GM23248 (cell line): ENCODE data around the gene GOPC. TPM values are rescaled to one million over a fixed set of nuclear protein-coding genes. Genes with fewer than 3 reads are reported as not detected.

Experiments
- DNase-seq: peaks from one replicate; pipeline ENCODE4 v3.0.0-alpha.2; 2015
- H2AFZ ChIP-seq: fragments of 200-600 bp; sonication (generic); 2 replicates; pipeline ENCODE4 v1.6.1; 2016; ENCODE audit warnings: antibody characterized with exemption
- H3F3A ChIP-seq: fragments of 200-600 bp; sonication (generic); 2 replicates; pipeline ENCODE4 v1.6.1; 2016; ENCODE audit warnings: mild to moderate bottlenecking, antibody characterized with exemption, mixed run types; ENCODE audit not compliant: insufficient read depth
- H3K27ac ChIP-seq: fragments of 200-600 bp; sonication (generic); 2 replicates; pipeline ENCODE4 v1.5.1; 2016; ENCODE audit warnings: mild to moderate bottlenecking
- H3K27me3 ChIP-seq: fragments of 200-600 bp; sonication (generic); replicated peaks from 2 replicates; pipeline ENCODE4 v1.6.1; 2016; ENCODE audit warnings: mild to moderate bottlenecking; ENCODE audit not compliant: insufficient read depth
- H3K36me3 ChIP-seq: fragments of 200-600 bp; sonication (generic); 2 replicates; pipeline ENCODE4 v1.6.1; 2016; ENCODE audit warnings: low read depth, mild to moderate bottlenecking
- H3K4me1 ChIP-seq: fragments of 200-600 bp; sonication (generic); 2 replicates; pipeline ENCODE4 v1.6.1; 2016; ENCODE audit warnings: mild to moderate bottlenecking; ENCODE audit not compliant: insufficient read depth
- H3K4me2 ChIP-seq: fragments of 200-600 bp; sonication (generic); one replicate; pipeline ENCODE4 v1.6.1; 2016; ENCODE audit warnings: mild to moderate bottlenecking; ENCODE audit not compliant: unreplicated experiment
- H3K4me3 ChIP-seq: fragments of 200-600 bp; sonication (generic); 2 replicates; pipeline ENCODE4 v1.5.1; 2016; ENCODE audit warnings: mild to moderate bottlenecking
- H3K79me2 ChIP-seq: fragments of 200-600 bp; sonication (generic); 2 replicates; pipeline ENCODE4 v1.6.1; 2016; ENCODE audit warnings: mild to moderate bottlenecking; ENCODE audit not compliant: insufficient read depth
- H3K9ac ChIP-seq: fragments of 200-600 bp; sonication (generic); 2 replicates; pipeline ENCODE4 v1.6.1; 2016; ENCODE audit warnings: mild to moderate bottlenecking
- H3K9me2 ChIP-seq: fragments of 200-600 bp; sonication (generic); 2 replicates; pipeline ENCODE4 v1.6.1; 2016; ENCODE audit warnings: mixed run types, mild to moderate bottlenecking, moderate library complexity; ENCODE audit not compliant: insufficient read depth
- H3K9me3 ChIP-seq: fragments of 200-600 bp; sonication (generic); one replicate; pipeline ENCODE4 v1.6.1; 2017; ENCODE audit warnings: low read depth
- H4K20me1 ChIP-seq: fragments of 200-600 bp; sonication (generic); 2 replicates; pipeline ENCODE4 v1.6.0; 2016; ENCODE audit not compliant: insufficient read depth
- EZH2 ChIP-seq: fragments of 200-600 bp; sonication (generic); IDR thresholded peaks from 2 replicates; pipeline ENCODE4 v1.6.1; 2018; ENCODE audit warnings: antibody characterized with exemption, mild to moderate bottlenecking; ENCODE audit not compliant: insufficient read depth, poor library complexity, severe bottlenecking
- EZH2phosphoT487 ChIP-seq: fragments of 200-600 bp; sonication (generic); IDR thresholded peaks from 2 replicates; pipeline ENCODE4 v1.6.1; 2018; ENCODE audit warnings: antibody characterized with exemption, moderate library complexity, mild to moderate bottlenecking, low read depth; ENCODE audit not compliant: insufficient read depth
- WGBS, 2 experiments: methylation state at CpG; one replicate each; pipeline ENCODE4 v1.1.6; 2015 to 2017; ENCODE audit warnings: low lambda C conversion rate in 2 of 2, low coverage in 1 of 2; ENCODE audit errors: missing lambda C conversion rate in 2 of 2; 5-methylcytosine and 5-hydroxymethylcytosine counted together
- in situ Hi-C: fragments of 300-500 bp; cut with MboI; formaldehyde crosslinking; loops from 2 replicates; pipeline ENCODE4 v1.15.0; 2020
- polyA plus RNA-seq: library from polyadenylated mRNA; unstranded; fragments of >200 nt; fragmentation: Nextera tagmentation; extraction: Ambion mirVana; gene quantifications from 2 replicates; pipeline ENCODE4 v1.2.1, GENCODE V29; 2016
- total RNA-seq: library from RNA; depleted of rRNA; stranded (reverse); fragments of >200 nt; shearing (Covaris generic); gene quantifications from 2 replicates; pipeline ENCODE4 v1.2.3, GENCODE V29; 2014

The GOPC gene
- total and polyA plus RNA-seq, 2 experiments from 2014 or later, result 44.8 to 71.8 TPM

DNA sequence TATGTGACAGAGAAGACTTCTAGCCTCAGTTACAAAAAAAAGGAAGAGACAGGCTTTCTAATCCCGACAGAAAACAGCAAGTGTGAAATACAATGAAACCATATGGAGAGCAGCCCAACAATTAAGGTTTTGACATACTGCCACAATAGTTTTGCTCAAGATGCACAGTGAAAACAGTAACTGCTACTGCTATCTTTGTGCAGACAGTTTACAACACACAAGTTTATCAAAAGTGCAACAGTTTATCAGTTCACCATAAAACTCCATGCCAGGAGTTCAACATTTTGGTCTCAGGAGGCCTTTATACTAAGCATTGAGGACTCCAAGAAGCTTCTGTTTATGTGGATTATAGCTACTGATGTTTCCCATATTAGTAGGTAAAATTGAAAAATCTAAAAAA, 37.6 kb downstream of the GOPC start:
- Histone ChIP-seq H3K9ac (no peak overlapping the region), H3K27me3 (no peaks in the 10 kb centered on the region), H4K20me1 (no peaks in the 10 kb centered on the region), H3K36me3 (peaks cover 90% of the 10 kb centered on the region), H2AFZ (no peak overlapping the region), H3K9me3 (no peaks in the 10 kb centered on the region), H3F3A (peaks cover 51% of the 10 kb centered on the region), H3K4me3 (no peak overlapping the region), H3K27ac (no peak overlapping the region), H3K9me2 (no peaks in the 10 kb centered on the region), H3K4me1 (no peaks in the 10 kb centered on the region), H3K79me2 (peaks cover 70% of the 10 kb centered on the region), H3K4me2 (no peak overlapping the region)
- no peak for TF ChIP-seq EZH2phosphoT487
- no peak for TF ChIP-seq EZH2
- in situ Hi-C loops, result no loop called here
- no peak for DNase-seq
- 37 to 38% methylated on average over 1 of the region's 1 CpG for WGBS, 2 experiments

DNA sequence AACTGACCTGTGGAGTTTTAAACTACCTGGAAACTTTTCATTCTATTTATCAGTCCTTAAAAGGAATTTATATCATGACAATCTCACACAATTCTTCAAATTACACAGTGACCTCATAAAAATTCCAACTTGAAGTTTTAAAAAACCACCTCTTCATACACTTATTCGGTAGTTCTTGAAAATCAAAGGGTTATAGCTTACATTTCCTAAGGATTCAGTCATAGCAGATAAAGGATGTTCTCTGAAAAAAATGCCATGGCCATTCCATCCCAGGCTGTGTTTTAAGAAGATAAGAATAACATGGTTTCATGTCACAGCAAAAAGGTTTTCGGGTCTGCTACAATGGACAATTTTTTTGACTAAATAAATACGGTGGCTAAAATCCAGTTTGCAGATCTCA, 41.2 kb downstream of the GOPC start:
- H3K79me2 ChIP-seq, result peaks cover 41% of the 10 kb centered on the region
- H3K36me3 ChIP-seq, result peaks cover 62% of the 10 kb centered on the region
- DNase-seq, result no peak
- TF ChIP-seq EZH2 (no peak), EZH2phosphoT487 (no peak)
- no peak overlapping the region for H2AFZ ChIP-seq
- no peak overlapping the region for H3K9ac ChIP-seq
- no peaks in the 10 kb centered on the region for H3K27me3 ChIP-seq
- H3K9me2 ChIP-seq, result no peaks in the 10 kb centered on the region
- 93 to 96% methylated on average over 3 of the region's 3 CpGs for WGBS, 2 experiments
- 0 out of 2 replicates have a peak, but pooled peaks cover 5% of the 10 kb centered on the region for H3K4me1 ChIP-seq
- H4K20me1 ChIP-seq, result no peaks in the 10 kb centered on the region
- peaks cover 66% of the 10 kb centered on the region for H3F3A ChIP-seq
- no peaks in the 10 kb centered on the region for H3K9me3 ChIP-seq
- no peak overlapping the region for H3K27ac ChIP-seq
- H3K4me2 ChIP-seq, result no peak overlapping the region
- H3K4me3 ChIP-seq, result no peak overlapping the region
- in situ Hi-C loops, result no loop called here

DNA sequence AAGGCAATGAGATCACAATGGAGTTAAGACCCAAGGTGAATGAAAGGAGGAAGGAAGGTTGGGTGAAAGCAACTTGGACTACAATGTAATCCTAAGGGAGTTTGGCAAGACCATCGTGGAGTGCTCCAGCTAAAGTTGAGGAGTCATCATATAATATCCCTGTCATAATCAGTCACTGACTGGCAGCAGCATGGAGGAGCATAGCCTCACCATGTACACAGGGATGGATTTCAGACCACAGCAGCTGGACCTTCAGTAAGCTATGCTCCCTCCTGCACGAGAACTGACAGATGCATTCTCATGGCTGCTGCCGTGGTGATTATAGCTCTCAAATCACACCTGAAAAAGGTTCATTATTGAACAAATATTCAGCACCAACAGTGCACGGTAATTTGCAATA, 43.0 kb downstream of the GOPC start:
- TF ChIP-seq EZH2phosphoT487, result no peak
- no peak for TF ChIP-seq EZH2
- Histone ChIP-seq H4K20me1 (no peaks in the 10 kb centered on the region), H3F3A (peaks cover 81% of the 10 kb centered on the region), H3K4me3 (no peak overlapping the region), H3K36me3 (peaks cover 44% of the 10 kb centered on the region), H3K4me2 (no peak overlapping the region), H3K9ac (no peak overlapping the region), H3K4me1 (peaks cover 17% of the 10 kb centered on the region), H3K27me3 (no peaks in the 10 kb centered on the region), H3K9me2 (no peaks in the 10 kb centered on the region), H3K27ac (no peak overlapping the region), H2AFZ (no peak overlapping the region), H3K79me2 (peaks cover 23% of the 10 kb centered on the region), H3K9me3 (no peaks in the 10 kb centered on the region)
- no peak for DNase-seq
- in situ Hi-C loops, result loop anchor here (10.0 kb wide), 1 partner anchor 104 kb away; no protein-coding TSS in a partner anchor
- 68 to 71% methylated on average over 4 of the region's 4 CpGs for WGBS, 2 experiments

DNA sequence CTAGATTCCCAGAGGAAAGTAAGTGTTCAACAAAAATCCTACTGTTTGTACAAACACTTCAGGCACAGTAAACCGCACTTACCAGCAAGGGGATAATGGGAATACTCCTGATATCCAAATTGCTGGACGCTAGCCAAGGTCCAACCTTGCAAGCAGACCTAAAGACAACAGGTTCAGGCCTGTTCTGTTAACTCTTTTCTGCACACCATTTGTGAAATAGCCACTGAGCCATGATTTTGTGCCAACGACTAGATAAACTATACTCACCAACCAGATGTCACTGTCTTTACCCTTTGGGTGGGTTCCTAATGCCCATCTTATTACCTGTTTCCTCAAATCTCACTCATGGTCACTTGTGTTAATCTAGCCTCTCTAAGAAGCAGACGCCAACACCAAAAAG, 43.5 kb downstream of the GOPC start:
- no peaks in the 10 kb centered on the region for H3K9me2 ChIP-seq
- no peak overlapping the region for H3K27ac ChIP-seq
- no peaks in the 10 kb centered on the region for H3K27me3 ChIP-seq
- H3K4me1 ChIP-seq, result peaks cover 17% of the 10 kb centered on the region
- WGBS, 2 experiments, result 83 to 84% methylated on average over 4 of the region's 4 CpGs
- H3F3A ChIP-seq, result peaks cover 86% of the 10 kb centered on the region
- no peak overlapping the region for H3K9ac ChIP-seq
- H3K36me3 ChIP-seq, result peaks cover 39% of the 10 kb centered on the region
- no peaks in the 10 kb centered on the region for H3K9me3 ChIP-seq
- no peak for TF ChIP-seq EZH2
- in situ Hi-C loops, result loop anchor here (10.0 kb wide), 1 partner anchor 104 kb away; no protein-coding TSS in a partner anchor
- no peak overlapping the region for H2AFZ ChIP-seq
- peaks cover 19% of the 10 kb centered on the region; the same call in 1 of the 2 replicates for H3K79me2 ChIP-seq
- H3K4me2 ChIP-seq, result no peak overlapping the region
- no peak for DNase-seq
- H4K20me1 ChIP-seq, result no peaks in the 10 kb centered on the region
- H3K4me3 ChIP-seq, result no peak overlapping the region

DNA sequence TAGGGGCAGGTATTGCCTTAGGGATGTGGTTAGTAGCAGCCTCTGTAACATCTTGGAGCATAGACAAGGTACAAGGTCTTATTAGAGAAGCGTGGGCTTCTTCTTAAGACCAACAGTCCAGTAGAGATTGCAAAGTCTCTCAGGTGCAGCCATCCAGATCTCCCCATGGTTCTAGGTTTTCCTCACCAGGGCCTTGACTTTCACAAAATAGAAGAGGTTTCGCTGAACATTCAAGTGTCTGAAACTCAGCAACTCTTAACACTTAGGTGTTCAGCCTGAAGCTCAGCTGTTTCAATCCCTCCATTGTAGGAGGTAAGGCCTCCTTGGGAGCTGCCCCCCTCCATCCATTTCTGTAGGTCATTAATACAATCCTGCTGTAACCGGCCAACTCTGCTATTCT, 44.4 kb downstream of the GOPC start:
- no peak for DNase-seq
- Histone ChIP-seq H3K4me2 (no peak overlapping the region), H3K4me1 (peaks cover 17% of the 10 kb centered on the region), H3K9me2 (no peaks in the 10 kb centered on the region), H3K27ac (no peak overlapping the region), H3K36me3 (peaks cover 34% of the 10 kb centered on the region), H4K20me1 (no peaks in the 10 kb centered on the region), H3K9me3 (no peaks in the 10 kb centered on the region), H3K4me3 (no peak overlapping the region), H3K9ac (no peak overlapping the region), H3K27me3 (no peaks in the 10 kb centered on the region), H3K79me2 (peaks cover 14% of the 10 kb centered on the region; the same call in 1 of the 2 replicates), H2AFZ (no peak overlapping the region), H3F3A (peaks cover 83% of the 10 kb centered on the region)
- in situ Hi-C loops, result loop anchor here (10.0 kb wide), 1 partner anchor 103 kb away; no protein-coding TSS in a partner anchor
- 88 to 93% methylated on average over 3 of the region's 3 CpGs for WGBS, 2 experiments
- TF ChIP-seq EZH2 (no peak), EZH2phosphoT487 (no peak)
